Stimulated activated CD4-positive, alpha-beta T cell treated with anti-CD3 and anti-CD28 coated beads, Interleukin-15, amount 100 ng/mL, for 48 hours (primary cell): ENCODE data around the gene BRF1.
"Not testable (repeated sequence)": the region's sequence is repeated elsewhere in the genome, so short reads cannot be mapped to it uniquely, and the experiment has no call there.

Experiments
- DNase-seq, 2 donors: peaks; one replicate each; pipeline ENCODE4 v3.0.0-alpha.2; 2020; ENCODE audit warnings: low read depth in 2 of 2

Gene BRF1, protein sequence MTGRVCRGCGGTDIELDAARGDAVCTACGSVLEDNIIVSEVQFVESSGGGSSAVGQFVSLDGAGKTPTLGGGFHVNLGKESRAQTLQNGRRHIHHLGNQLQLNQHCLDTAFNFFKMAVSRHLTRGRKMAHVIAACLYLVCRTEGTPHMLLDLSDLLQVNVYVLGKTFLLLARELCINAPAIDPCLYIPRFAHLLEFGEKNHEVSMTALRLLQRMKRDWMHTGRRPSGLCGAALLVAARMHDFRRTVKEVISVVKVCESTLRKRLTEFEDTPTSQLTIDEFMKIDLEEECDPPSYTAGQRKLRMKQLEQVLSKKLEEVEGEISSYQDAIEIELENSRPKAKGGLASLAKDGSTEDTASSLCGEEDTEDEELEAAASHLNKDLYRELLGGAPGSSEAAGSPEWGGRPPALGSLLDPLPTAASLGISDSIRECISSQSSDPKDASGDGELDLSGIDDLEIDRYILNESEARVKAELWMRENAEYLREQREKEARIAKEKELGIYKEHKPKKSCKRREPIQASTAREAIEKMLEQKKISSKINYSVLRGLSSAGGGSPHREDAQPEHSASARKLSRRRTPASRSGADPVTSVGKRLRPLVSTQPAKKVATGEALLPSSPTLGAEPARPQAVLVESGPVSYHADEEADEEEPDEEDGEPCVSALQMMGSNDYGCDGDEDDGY

DNA sequence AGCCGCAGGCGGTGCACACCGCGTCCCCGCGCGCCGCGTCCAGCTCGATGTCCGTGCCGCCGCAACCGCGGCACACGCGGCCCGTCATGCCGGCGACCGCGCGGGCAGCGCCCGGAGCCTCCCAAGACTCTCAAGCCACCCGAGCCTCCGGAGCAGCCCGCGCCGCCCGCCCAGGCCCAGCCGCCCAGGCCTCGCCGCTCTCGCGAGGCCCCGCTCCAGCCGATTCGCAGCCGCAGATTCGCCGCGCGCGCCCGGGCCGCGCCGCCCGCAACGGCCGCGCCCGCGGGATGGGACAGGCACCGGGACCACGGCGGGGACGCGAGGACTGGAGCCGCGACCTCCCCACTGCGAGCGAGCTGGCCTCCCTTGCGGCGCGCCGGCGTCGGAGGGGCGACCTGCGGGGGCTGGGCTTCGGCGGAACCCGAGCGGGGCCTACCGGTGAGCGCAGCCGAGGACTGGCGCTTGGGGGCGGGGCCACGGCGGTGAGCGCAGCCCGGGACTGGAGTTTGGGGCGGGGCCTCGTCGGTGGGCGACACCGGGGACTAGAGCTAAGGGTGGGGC lies at the start of gene BRF1:
Gene BRF1 (minus strand): TSS at position 460 of the 561 bp plus-strand sequence. CDS start 372 bp downstream, at position 88.
- peak; percentile 92 to 97 for DNase-seq

DNA sequence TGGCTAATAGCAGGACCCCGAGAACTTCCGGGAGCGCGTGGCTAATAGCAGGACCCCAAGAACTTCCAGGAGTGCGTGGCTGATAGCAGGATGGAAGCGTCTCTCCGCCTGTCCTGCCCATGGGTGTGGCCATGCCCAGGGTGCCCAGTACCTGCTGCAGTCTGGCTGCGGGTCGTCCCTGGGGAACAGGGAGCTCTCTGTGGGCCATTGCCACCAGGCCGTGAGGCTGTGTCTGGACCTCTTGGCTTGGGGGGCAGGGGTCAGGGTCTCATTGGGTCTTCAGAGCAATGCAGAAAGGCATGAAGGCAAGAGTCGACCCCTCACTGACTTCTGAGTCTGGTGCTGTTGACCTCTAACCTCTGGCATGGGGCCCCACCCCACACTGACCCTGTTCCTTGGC lies 49.2 kb upstream of the BRF1 start:
- no peak for DNase-seq

DNA sequence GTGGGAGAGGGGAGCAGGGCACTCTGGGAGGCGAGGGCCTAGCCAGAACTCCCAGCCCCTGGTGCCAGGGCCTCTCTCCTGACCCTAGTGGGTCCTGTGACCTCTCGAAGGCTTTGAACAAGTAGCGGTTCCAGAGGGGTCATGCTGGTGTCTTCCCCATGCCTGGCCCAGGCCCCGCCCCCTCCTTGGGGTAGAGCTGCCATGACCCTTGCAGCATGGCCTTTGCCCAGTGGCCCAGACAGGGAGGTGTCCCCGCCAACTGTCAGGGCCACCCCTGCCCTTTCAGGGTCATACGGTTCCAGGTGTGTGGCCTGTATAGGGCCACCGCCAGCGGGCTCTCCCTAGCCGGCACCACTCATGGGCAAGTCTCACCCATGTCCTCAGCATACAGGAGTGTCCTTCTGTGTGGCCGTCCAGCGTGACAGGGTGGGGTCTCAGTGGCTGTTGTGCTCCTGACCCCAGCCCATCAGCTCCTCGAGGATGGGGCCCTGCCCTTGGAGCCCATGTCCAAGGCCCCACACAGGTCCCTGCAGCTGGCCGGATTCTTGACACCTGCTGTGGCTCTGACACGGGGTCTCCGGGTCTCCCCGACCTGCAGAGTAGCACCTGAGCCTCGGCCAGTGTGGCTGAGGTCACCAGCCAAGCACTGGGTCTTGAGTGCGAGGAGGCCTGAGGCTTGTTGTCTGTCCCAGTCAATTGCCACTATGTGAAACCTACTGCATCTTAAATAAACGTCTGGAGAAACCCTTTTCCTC lies 48.3 kb upstream of the BRF1 start:
- DNase-seq, result no peak

DNA sequence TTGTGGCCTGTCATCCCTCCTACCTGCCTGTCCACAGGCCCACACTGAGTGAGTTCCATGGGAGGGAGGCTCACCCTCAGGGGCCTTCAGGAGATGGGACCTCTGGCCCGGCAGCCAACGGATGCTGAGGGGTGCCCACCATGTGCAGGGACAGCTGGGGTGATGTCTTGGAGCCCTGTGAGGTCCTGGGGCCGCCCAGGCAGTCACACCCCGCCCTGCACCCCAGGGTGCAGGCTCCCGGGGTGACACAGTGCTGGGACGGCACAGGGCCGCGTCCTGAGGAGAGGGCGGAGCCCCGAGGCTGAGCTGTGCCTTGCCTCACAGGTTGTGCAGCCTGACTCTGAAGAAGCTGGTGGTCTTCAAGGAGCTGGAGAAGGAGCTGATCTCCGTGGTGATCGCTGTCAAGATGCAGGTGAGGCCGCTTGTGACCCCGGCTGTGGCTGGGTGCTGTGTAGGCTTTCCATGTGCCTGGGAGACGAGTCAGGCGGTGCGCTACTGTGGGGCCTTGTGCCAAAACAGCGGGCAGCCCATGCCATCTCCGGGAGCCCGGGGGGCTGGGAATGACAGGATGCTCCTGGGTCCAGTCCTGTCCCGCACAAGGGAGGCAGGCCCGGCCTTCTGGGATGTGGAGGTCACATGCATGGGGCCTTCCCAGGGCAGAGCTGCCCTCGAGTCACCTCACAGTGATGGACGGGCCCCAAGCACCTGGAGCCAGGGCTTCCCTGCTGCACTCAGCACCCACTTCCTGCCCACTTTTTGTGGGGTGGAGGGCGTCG lies 47.6 kb upstream of the BRF1 start:
- no peak for DNase-seq

DNA sequence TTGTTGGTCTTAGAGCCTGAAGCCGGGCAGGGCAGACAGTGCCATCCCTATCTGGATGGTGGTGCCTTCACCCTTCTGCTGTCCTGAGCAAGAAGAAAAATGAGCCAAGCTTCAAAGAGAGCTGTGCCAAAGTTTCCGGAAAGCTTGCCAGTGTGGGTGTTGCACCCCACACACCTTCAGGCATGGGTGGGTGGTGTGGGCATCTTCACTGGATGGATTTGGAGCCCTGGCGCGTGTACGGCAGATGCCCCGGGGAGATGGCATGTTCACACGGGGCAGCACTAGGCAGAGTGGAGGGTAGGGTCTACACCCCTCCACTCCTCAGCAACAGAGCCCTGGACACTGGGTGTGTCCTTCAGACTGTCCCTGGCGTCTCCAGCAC lies 46.8 kb upstream of the BRF1 start:
- no peak for DNase-seq

DNA sequence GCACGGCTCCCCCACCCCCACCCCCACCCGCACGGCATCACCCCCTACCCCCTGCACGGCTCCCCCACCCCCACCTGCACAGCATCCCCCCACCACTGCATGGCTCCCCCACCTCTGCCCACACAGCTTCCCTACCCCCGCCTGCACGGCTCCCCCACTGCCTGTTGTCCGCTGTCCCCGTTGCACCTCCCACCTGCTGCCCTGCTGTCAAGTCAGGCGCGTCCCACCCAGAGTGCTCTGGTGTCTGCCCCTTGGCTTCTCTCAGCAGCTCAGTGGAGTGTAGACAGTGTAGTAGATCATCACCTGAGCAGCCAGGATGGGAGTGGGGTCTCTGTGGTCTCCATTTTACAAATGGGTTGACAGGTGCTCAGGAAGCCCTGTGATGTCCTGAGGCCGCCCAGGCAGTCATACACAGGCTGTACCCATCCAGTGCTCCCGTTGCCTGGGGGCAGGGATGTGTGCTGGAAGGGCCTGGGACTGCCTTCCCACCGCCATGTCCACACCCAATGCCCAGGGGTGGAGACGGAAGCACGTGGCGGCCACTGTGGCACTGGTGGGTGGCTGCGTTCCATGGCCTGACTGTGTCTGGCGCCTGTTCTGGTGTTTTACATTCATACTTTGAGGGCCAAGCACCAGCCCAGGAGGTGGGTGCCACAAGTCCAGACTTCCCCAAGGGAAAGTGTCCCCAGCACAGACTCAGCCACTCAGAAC lies 46.2 kb upstream of the BRF1 start:
- DNase-seq, result no peak

DNA sequence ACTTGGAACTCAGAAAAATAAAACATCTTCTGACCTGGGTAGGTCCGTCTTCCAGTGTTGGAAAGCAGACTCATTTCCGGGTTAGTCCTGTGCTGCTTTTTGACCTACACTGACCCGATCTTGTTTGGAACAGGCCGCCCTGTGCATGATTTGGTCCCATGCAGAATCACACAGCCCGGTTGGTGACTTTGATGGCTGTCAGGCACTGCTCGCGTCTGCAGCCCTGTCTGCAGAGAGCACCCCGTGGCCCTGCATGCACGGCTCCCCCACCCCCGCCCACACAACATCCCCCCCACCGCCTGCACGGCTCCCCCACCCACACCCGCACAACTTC lies 45.4 kb upstream of the BRF1 start:
- no peak for DNase-seq

DNA sequence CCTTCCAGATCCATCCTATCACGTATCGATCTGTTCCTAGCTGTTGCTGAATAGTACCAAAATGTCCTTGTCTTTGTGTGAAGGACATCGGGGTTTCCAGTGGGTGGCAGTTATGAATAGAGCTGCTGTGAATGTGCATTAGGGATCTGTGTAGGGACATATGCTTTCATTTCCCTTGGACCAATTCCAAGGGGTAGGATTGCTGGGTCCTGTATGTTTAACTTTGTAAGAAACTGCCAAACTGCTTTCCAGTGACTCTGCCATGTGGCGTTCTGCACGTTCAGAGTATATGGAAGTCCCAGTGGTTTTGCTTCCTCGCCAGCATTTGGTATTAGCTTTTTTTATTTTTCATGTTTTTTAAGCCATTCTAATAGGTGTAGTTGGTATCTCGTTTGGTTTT lies 42.4 kb upstream of the BRF1 start:
- DNase-seq, result no peak

DNA sequence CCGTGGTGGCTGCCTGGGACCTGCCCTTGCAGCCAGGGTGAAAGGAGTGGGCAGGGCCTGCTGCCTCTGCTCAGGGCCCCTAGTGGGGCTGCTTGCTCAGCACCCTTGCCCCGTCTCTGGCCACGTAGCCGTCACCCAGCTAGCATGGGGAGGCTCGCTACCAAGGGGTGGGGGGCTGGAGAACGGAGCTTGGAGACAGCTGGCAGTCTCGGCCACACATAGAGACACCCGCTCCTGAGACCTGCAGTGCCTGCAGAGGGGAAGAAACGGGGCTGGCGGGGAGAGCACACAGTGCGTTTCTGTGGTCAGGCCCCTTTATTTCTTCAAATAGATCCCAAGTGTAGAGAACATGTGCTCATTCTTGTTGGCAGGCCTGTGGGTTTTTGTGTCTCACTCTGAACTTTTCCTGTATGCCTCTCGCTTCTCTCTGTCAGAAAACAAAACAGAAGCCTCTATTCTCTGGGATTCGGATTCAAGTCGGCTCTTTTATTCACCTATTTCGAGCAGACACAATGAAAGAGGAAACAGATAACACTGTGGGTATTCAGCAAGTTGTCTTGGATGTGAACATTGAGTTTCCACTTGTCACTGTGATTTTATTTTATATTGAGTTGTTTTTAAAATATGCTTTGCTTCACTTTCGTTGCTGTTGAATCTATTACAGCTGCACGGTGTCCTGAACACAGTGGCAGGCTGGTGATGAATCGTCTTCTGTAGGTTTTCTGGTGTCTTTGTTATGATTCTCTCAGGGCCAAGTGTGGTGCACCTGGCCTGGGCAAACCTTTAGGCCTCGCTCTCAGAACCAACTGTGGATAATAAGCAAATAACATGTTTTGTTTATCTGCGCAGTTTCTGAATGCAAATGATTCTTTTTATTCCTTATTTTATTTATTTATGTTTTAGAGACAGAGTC lies 40.3 kb upstream of the BRF1 start:
- no peak for DNase-seq

DNA sequence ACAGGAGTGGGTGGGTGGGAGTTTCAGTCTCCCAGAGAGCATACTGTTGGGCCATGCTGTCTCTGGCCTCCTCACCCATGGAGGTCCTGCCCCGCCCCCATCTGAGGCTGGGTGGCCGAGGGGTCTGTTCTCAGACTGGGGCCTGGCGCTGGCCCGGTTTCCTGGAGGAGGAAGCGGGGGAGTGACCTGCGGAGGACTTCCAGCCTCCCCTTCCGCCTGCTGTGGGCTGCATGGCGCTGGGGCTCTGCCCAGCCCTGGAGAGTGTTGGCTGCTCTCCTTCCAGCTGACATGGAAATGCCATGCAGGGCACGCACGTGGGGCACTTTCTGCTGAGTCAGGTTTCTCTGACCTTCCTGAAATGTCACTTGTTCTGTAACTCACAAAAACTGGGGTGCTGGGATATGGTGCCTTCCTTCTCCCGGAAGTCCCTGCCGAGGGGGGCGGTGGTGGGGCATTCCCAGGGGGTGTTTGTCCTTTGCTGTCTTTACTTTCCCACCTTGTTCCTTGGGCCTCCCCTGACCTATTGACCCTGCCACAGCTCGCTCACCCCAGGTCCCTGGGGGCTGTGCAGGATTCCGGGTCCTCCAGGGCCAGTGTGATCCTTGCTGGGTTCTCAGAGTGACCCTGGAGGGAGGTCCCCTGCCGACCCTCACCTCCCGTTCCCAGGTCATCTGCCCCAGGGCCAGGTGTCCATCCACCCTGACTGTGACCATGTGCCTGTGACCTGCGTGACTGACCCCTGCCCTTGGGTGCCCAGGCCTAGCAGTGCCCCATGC lies 37.4 kb upstream of the BRF1 start:
- no peak for DNase-seq

DNA sequence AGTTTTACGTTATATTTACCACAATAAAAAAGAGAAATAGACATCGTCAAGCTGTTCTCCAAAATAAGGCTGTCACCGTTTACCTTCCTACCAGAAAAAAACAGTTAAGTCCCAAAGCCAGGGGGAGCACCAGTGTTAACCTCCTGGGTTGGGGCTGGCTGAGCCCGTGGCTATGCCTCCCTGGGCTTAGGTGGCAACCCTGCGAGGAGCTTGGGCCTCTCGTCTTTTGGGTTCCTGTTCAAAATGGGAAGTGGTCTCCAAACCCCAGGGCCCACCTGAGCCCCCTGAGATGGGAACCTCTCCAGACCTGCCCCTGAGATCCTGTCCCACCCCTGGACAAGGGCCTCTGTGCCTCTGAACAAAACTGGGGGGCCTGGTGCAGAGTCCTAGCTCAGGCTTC lies 36.6 kb upstream of the BRF1 start:
- no peak for DNase-seq

DNA sequence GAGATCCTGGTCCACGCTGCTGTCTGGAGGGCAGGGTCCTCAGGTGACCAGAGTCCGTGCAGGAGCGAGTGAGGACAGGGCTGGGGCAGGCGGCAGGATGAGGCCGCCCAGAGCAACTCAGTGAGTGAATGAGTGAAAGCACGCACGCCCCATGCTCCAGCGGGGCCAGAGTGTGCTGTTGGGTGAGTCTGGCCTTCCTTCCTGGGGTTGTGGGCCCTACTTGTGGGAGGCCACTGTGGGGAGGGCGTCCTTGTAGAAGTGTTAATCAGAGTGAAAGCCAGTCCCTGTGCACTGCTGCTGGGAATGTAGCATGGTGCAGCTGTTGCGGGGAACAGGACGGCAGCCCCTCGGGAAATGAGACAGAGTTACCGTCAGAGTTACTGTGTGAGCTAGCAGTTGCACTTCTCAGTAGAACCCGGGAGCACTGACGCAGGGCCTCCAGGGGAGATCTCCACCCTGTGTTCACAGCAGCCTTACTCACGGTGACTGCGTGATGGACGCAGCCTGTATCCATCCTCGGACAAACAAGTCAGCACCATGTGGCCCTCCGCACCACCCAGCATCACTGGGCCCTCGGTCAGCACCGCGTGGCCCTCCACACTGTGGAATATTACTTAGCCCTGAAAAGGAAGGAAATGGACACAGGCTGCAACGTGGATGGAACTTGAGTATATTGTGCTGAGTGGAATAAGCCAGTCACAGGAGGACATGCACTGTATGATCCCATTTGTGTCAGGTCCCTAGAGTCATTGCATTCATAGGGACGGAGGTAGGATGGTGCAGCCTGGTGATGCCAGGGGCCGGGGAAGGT lies 35.9 kb upstream of the BRF1 start:
- no peak for DNase-seq

DNA sequence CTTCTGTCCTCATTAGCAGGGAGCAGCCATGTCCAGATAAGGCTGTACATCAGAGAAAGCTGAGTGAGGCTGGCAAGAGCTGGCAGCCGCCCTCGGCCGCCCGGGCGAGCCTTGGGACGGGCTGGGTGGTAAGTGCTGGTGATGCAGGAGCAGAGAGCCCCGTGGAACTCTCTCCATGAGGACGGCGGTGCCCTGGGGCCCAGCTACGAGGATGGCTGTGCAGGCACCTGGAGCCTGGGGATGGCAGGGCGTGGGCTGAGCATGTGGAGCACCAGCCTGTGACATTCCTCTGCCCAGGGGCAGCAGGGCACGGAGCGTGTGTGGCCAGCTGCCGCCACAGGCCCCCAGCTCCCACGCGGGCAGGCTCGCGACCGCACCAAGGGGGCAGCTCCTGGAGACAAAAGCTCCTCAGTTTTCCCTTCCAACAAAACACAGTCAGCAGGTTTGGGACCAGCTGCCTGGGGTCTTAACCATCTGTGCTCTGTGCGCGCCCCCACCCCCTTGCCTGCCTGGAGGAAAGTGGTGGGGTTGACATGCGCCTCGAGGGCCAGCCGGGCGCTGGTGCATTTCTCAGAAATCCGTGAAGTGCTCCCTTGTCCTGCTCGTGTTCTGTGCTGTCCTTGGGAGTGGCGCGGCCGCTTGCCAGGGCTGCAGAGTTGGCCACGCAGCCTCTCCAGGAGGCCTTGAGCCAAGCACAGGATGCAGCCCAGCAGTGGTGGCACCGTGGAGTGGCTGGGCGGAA lies 35.1 kb upstream of the BRF1 start:
- DNase-seq, result no peak

DNA sequence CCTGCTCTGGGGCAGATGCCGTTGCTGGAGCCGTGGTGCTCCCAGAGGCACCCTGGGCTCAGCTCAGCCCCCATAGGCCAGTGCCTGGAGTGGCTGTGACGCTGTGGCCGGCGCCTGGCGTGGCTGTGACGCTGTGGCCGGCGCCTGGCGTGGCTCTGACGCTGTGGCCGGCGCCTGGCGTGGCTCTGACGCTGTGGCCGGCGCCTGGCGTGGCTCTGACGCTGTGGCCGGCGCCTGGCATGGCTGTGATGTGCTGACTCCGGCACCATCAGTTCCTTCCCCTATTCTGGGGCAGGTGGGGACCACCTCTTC lies 34.4 kb upstream of the BRF1 start:
- not testable (repeated sequence) for DNase-seq

DNA sequence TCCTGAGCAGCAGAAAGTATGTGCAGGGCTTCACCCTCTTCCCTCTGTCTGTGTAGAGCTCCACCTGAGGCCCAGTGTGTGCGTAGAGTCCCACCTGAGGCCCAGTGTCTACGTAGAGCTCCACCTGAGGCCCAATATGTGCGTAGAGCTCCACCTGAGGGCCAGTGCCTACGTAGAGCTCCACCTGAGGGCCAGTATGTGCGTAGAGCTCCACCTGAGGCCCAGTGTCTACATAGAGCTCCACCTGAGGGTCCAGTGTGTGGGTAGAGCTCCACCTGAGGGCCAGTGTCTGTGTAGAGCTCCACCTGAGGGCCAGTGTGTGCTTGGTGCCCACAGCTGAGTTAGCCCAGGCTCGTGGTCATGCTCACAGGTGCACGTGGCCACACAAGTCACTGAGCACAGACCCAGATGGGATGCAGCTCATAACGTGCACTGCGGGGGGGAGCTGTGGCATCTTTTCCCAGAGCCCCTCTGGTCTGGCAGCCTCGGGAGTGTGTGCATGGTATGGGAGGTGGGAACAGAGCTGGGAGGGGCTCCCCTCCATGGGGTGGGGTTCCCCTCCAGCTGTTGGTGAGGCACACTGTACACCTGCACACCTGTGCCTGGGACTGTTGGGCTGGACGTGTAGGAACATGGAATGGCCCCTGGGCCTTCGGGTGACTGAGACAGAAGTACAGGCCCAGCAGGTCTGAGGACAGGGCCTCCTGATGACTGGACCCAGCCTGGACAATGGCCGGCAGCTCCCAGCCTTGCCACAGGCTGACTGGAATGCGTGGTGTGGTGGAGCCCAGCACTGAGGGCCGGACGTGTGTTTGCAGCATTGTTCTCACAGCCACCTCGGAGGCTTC lies 33.8 kb upstream of the BRF1 start:
- DNase-seq, result no peak

DNA sequence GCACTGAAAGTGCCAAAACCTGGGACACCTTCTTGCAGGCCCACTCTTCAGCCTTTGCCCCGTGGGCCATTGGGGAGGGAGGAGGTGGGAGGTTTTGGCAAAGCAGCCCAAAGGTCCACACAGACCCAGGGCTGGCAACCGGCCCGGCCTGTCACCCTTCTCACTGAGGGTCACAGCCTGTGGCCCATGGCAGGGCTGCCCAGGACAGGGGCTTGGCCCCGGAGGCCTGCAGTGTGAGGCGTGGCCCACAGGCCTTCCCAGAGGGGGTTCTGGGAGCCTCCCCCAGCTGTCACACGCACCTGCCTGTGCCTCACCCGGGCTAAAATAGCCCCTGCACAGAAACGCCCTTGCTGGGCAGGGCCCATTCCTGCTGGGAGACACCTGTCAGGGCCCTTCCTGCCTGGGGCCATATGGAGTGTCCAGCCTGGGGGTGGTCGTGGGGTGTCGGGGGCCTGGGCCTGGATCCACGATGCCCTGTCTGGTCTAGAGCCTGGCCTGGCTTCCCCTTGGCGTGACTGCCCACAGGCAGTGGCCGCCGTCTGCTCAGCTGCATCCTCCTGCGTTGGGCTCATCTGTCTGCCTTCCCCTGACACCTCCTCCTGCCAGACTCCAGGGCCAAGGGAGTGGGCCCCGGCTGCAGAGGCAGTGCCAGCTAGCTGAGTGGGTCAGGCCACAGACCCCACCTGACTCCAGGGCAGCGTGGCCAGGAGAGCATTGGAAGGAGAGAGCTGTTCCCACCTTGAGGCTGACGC lies 33.0 kb upstream of the BRF1 start:
- DNase-seq, result no peak
